GM21390 (cell line): ENCODE data around the gene POLR3E.

ENCODE experiments used
- ATAC-seq: cut with Tn5 transposase; IDR thresholded peaks from one replicate; pipeline ENCODE4 v1.9.1; 2021; ENCODE audit not compliant: unreplicated experiment

The POLR3E gene

DNA sequence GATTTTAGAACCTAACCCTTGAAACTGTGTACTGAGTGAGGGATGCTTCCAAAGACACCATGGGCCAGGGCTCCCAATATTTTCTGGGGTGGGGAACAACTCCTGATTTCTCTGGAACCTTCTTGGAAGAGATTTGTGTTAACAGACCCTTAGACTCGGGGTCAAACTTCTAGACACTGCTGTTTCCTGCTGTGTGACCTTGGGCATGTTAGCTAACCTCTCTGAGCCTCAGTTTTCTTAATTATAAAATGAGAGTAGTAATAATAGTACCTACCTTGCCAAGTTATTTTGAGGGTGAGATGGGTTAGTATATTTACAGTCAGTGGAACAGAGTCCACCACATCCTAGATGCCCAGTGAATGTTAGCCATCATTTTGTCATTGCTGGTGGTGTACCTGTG, 18.8 kb downstream of the POLR3E start:
- no peak for ATAC-seq

DNA sequence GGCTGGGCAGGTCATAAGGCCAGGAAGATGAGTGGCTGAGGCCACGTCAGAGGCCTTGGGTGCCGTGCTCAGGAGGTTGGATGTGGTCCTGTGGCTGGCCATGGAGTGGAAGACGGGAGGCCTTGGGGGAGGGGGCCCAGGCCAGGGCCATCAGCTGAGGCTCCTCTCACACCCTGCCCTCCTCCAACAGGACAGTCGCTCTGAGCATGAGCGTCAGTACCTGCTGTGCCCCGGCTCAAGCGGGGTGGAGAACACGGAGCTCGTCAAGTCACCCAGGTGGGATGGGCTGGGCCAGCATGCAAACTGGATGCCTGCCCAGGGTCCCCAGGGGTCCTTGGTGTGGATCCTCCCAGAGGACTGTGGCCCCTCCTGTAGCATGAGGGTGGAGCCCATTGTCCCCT, 19.2 kb downstream of the POLR3E start:
- no peak for ATAC-seq

DNA sequence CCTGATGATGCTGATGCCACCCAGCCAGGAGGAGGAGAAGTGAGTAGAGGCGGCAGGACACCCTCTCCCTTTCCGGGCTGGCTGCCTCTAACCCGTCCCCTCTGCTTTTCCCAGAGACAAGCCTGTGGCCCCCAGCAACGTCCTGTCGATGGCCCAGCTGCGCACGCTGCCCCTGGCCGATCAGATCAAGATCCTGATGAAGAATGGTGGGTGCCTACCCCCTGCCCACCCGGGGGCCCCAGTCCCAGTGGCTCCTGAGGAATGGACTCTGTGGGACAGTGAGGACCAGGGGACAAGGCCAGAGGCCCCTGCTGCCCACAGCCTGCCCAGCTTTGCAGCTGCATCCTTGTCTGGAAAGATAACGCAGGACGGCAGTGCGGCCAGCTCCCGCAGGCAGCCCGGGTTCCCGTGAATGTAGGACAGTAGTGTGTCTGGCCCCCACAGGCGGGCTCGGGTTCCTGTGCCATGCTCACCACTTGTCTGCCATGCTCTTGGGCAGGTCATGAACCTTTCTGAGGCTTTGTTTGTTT, 19.9 kb downstream of the POLR3E start:
- no peak for ATAC-seq

DNA sequence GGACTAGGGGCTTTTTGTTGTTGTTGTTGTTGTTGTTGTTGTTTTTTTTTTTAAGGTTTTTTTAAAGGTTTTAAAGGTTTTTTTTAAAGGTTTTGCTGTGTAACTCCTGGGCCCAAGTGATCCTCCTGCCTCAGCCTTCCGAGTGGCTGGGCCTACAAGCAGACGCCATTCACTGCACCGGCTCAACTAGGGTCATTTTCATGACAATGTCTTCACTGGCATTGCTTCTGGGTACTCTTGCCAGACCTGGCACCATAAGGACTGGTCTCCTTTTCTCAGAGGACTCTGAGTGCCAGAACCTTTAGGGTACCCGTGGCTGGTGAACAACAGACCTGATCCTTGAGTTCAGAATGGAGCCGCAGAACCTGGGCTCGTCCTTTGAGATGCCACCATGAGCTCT, 20.4 kb downstream of the POLR3E start:
- no peak for ATAC-seq

DNA sequence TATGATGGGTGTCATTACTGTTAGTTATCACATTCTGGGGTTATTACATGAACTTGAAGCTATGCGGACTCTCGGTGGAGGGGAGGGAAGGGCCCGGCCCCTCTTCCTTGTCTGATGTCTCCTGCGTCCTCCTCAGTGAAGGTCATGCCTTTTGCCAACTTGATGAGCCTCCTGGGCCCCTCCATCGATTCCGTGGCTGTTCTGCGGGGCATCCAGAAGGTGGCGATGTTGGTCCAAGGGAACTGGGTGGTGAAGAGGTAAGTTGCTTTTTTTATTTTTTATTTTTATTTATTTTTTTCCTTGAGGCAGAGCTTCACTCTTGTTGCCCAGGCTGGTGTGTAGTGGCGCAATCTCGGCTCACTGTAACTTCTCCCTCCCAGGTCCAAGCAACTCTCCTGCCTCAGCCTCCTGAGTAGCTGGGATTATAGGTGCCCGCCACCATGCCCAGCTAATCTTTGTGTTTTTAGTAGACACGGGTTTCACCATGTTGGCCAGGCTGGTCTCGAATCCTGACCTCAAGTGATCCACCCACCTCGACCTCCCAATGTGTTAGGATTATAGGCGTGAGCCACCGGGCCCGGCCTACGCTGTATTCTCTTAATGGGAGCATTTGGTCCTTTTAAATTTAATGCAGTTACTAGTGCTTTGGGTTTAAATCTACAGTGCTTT, 21.6 kb downstream of the POLR3E start:
- no peak for ATAC-seq

DNA sequence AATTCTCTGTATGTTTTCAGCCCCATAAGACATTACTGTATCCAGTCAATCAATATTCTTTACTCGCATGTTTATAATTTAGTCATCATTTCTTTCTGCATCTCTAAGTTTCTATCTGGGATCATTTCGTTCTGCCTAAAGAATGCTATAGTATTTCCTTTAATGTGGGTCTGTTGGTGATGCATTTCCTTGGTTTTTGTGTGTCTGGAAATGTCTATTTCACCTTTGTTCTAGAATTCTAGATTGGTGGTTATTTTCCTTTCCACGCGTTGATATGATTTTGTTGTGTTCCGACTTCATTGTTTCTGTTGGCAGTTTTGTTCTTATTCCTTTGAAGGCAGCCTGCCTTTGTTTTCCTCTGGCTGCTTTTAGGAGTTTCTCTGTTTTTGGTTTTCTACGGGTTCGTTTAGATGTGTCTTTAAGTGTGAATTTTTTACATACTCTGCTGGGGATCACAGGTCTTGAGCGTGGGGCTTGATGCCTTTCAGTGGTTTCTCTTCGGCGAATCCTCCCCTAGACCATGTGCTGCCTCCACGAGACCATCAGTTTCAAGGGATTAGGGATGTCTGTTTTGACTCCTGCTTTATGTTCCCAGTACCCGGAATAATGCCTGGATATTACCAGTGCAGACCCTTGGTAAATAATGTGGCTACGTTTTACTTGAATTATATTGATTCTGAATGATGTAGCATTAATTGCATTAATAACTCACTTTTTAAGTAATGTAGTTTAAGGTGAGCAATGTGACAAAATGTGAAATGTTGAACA, 23.5 kb downstream of the POLR3E start:
- ATAC-seq = no peak

DNA sequence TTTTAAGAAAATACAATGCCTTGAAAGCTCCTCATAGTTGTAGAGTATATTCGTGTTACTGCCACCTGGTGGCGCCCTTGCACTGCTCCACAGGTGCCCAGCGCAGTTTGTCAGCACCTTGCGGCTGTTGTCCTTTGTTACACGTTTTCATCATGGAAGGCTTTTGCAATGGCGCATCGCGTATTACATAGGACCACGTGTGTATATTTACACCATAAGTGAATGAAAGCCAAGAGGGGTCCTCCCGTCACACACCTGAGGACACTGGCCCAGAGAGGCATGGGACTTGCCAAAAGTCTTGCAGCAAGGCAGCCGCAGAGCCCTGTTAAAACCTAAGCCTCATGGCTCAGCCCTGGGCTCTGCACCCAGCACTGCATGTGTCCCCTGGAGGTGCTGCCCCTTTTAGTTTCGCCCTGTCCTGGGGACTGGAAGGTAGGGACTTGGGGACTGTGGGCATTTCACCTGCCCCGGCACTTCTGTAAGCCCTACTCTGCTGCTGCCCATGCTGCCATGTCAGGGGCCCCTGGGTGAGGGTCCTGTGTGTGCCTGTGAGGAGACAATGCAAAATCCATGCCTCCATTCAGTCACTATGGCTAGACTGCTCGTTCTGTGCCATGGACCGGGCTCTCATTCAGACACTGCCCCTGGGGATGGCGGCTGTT, 24.3 kb downstream of the POLR3E start:
- no peak for ATAC-seq

DNA sequence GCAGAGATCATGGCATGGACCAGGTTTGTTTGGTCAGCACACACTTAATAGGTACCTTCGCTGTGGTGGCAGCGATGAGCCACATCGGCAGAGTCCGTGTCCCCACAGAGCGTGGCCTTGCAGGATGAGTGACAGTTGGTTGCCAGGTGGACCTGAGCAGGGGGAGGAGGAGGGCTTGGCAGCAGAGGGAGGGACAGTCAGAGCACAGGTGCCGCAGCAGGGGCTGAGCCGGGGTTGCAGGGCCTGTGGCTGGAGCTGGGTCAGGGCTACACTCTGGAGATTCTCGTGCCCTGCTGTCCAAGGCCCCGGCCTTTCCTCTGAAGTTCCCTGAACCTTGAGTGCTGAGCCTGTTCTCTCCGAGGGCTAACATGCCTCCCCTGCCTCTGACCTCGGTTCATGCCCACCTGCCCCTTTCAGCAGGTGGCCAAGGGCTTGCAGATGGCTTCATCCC, 24.8 kb downstream of the POLR3E start:
- no peak for ATAC-seq

DNA sequence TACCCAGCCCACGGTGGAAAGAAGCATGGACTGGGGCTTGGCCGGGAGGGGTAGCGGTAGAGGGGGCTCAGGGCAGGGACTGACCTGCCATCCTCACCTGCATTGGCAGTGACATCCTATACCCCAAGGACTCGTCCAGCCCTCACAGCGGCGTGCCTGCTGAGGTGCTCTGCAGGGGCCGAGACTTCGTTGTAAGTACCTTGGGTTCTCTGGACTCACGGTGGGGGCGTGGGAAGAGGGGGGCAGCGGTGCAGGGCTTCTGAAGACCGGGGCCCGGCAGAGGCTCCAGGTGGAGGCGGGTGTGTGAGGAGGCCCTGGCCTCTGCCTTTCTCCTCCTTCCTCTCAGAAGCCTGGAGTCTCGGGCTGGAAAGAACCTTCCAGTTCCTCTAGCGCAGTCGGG, 25.5 kb downstream of the POLR3E start:
- no peak for ATAC-seq

DNA sequence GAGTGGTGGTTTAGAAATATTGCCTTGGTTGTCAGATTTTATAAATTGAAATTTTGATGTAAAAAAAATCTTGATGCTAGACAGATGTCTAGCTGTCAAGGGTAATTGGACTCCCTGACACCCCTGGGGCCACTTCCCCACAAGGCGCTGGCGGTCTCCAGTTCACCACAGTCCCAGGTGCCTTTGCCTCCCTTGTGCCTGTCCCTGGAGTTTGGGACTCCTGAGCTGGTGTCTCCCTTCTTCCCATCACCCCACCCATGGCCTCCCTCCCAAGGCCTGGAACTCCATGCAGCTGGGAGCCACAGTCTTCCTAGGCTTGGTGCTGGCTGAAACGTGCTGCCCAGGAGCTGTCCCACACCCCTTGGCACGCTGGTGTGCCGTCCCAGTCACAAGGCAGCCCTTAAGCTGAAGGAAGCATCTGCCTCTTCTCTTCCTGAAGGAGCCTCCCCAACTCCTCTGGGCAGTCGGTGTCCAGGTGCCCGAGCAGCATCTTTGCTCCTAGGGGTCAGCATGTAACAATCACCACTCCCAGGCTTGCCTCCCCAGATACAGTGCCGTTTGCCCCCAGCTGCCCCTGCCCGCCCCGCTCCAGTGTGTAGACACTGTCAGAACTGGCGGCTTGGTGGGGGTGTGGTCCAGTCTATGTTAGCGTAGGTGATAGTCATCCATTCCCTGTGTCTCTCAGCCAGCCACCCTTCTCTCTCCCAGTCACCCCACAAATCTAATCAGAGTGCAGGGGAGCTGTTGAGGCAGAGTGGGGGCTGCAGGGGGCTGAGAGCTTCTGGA, 26.2 kb downstream of the POLR3E start:
- ATAC-seq = no peak

DNA sequence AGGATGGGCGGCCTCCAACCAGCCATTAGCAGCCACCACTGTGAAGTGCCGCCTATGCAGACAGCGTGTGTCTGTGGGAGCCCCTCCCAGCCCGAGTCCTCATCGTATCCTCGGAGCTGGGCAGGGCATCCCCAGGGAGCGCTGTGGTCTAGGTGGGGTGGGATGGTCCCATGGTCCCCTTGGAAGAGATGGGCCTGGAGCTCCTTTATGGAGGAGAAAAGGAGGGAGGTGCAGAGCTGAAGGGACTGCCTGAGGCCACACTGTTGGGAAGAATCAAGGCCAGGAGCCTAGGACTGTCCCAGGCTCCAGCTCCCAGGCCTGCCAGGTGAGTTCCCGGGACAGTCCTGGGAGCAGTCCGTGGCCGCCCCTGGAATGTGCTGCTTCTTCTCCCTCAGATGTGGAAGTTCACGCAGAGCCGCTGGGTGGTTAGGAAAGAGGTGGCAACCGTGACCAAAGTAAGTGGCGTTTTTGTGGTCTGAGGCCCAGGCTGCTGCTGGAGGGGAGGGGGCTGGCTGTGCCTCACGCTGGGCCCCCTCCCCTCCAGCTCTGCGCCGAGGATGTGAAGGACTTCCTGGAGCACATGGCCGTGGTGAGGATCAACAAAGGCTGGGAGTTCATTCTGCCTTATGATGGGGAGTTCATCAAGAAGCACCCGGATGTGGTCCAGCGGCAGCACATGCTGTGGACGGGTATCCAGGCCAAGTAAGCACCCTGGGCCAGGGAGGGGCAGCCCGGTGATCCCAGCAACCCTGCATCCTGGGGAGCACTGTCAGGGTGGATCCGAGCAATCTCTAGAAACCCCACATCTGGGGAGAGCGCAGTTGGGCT, 27.0 kb downstream of the POLR3E start:
- no peak for ATAC-seq

DNA sequence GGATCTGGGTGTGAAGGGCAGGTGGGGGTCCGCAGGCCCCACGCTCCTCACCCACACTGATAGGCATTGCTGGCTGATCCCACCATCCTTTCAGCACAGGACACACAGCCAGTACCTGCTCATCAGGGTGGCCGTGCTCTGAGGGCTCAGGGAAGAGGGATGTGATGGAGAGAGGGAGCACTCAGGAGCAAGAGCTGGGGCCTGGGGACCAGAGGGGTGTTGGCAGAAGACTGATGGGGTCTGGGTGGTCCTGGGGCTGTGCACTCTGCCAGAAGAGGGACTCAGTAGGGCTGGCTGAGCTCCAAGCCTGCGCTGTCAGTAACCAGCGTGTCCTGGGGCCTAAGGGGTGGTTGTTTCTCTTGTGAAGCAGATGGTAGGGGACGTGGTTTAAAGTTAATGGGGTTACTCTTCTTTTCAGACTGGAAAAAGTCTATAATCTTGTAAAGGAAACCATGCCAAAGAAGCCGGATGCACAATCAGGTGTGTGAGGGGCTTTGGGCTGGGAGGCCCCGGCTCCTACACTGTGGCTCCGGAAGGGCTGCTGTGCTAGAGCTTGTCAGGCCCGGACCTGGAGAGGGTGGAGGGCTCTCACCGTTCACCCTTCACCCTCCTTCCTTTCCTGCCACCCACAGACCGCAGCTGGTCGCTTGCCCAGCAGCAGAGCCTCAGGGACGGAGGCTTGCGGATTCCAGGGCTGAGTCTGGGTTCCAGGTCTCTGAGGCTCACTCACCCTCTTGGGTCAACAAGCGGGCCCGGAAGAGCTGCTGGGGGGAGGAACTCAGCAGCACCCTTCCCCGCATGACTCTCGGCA, 27.8 kb downstream of the POLR3E start:
- no peak for ATAC-seq

DNA sequence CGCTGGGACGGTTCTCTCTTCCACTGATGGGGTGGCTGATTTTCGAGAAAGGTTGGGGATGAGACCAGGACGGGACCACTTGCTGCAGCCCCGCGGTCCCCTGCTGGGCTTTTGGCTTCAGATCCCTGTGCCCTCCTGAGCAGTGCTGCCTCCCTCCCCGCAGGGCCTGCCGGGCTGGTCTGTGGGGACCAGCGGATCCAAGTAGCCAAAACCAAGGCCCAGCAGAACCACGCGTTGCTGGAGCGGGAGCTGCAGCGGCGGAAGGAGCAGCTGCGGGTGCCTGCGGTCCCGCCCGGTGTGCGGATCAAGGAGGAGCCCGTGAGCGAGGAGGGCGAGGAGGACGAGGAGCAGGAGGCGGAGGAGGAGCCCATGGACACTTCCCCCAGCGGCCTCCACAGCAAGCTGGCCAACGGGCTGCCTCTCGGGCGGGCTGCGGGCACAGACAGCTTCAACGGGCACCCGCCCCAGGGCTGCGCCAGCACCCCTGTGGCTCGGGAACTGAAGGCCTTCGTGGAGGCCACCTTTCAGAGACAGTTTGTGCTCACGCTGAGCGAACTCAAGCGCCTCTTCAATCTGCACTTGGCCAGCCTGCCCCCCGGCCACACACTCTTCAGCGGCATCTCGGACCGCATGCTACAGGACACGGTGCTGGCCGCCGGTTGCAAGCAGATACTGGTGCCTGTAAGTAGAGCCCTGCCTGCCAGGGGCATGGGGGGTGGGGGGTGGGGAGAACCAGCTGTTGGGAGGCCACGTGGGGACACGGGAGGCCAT, 28.6 kb downstream of the POLR3E start:
- ATAC-seq = no peak

DNA sequence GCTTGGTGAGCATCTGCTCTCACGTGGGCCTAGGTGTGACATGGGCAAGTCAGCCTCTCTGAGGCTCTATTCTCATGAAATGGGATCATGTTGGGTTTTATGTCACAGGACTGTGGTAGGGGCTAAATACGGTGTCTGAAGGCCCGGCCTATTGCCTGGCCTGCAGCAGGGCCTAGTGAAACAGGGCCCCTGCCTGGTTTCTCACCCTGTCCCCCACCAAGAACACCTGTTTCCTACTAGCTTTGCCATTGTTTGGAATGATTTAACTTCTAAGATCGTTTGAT, 29.1 kb downstream of the POLR3E start:
- ATAC-seq = no peak

DNA sequence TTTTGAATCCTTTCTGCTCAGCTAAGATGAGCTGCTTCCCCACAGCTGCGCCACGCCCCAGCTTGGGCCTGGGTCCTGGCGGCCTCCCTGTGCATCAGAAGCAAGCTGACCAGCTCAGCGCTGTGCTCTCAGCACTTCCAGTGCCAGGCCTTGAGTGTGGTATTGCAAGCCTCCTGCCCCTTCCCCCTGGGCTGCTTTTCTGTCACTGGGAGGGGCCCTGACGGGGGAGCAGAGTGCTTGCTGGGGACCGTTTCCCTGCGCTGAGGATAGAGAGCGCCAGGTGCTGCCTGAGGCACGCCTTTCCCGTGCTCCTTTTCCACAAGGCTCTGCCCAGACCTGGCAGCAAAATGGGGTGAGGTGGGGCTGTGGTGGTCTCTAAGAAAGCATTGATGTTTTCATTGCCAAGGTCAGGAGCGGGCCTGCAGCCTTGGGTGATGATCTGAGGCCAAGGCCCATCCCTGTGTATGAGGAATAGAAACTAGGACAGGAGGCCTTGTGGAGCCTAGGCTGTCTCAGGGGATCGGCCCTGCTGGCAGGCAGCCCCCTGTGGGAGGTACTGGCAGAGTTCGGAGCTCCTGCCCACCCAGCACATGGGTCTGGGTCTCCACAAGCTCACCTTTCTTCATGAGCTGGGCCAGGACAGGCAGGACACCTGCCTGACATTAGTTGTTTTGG, 29.7 kb downstream of the POLR3E start:
- no peak for ATAC-seq

DNA sequence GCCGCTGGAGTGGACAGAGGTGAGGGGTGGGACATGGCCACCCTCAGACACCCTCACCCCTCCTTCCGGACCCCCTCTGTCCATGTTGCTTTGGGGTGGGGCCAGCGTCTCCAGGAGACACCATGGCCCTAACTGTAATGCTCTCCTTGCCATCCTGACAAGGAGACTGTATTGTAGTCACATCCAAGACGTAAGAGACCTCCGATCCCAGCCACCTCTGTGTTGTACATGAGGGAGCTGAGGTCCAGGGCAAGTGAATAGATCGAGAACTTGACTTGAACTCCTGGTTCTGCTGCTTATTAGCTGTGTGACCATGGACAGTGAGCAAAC, 30.2 kb downstream of the POLR3E start:
- ATAC-seq = no peak

DNA sequence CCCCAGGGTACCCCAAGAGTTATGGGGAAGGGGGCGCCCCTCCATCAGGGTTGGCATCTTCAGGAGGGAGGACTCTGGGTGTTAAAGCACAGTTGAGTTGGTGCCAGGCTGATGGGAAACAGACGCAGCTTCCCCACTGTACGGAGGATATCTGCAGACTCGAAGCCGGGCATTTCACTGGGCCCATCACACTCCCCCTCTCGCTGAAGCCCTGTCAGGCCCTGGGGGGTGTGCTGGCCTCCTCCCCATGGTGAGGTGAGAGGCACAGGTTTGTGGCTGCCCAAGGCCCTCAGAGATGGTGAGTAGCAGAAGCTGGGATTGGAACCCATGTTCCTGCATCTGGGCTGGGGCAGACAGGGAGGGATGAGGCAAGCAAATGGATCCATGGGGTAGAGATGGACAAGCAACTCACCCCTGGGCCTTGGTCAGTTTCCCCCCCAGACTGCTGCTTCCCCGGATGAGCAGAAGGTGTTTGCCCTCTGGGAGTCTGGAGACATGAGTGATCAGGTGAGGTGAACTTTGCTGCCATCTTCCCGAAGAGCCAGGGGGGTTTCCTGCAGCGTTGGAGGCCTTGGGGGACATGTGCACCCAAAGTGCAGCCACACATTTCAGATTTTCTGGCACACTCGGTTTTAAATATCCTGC, 31.0 kb downstream of the POLR3E start:
- ATAC-seq = no peak

DNA sequence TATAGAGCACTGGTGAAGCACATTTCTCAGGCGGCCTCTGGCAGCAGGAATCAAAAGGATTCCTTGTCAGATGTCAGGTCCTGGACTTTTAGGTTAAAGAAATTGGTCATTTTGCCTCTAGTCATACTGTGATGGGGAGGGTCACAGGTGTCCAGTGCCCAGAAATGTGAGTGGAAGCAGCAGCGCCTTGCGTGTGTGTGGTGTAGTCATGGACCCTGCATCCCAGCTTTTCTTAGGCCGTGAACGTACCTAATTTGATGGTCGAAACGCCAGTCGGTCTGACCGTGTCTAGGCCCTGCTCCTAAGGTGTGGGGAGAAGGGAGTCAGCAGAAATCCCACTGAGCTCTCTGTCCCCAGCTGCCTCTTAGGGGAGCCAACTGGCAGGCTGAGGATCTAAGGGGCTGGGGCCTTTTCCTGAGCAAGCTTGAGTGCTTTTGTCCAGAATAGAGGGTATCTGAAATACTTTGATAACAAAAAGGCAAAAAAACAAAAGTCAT, 32.0 kb downstream of the POLR3E start:
- ATAC-seq = no peak
